Stimulated activated CD8-positive, alpha-beta memory T cell treated with anti-CD3 and anti-CD28 coated beads, Interleukin-12 subunit alpha, Interleukin-12 subunit beta, amount 100 ng/mL, for 24 hours (primary cell): Measurements from ENCODE around the gene FOXP4.

Experiments used
- DNase-seq: peaks from one replicate; pipeline ENCODE4 v3.0.0-alpha.2; 2020; ENCODE audit errors: extremely low read depth

FOXP4 gene

DNA sequence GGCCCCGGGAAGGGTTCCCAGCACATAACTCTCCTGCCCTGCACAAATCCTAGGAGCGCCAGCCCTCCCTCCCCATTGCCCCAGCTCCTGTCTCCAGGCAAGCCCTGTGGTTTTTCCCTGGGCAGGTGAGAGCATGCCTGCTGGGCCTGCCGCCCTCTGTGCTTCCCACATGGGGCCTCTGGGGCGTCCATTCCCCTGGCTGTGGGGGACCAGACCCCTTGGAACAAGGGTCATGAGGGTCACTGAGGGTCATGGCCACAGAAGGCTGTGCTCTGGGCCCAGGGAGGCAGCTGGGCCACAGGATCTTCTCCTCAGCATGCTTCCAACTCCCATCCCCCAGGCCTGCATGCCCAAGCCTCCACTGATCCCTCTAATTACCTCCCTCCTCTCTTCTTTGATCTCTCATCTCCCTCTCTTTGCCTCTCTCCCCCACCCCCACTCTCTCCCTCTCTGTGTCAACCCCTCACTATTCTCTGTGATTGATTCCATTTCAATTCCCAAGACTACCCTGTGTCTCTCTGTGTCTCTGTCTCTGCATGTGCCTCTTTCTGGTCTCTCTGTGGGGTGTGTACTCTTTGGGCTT lies 98.2 kb downstream of the FOXP4 start:
- DNase-seq, result no peak

DNA sequence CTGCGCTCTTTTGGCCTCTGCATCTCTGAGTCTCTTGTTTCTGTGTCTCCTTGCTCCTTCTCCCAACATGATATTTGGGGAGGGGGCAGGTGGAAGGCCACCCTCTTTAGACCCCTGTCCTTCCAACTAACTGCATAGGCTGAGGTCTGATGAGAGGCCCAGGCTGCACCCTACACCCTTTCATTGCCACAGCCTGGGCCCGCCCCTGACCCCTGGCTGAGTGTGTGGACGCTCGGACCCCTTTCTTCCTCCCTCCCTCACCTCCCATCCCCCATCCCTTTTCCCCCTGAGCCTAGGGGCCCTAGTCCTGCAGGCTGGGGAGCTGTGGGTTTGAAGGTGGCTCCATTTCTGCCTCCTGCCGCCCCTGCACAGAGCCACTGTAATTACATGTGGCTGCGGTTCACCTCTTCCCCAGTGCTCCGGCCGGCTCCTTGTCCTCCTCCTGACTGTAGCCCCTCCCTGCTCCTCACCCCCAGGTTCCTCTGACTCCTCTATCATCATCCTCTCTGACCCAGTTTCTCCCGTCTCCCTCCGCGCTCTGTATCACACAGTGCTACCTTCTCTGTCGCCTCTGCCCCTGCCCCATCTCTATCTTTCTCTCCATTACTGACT lies 98.9 kb downstream of the FOXP4 start:
- no peak for DNase-seq

DNA sequence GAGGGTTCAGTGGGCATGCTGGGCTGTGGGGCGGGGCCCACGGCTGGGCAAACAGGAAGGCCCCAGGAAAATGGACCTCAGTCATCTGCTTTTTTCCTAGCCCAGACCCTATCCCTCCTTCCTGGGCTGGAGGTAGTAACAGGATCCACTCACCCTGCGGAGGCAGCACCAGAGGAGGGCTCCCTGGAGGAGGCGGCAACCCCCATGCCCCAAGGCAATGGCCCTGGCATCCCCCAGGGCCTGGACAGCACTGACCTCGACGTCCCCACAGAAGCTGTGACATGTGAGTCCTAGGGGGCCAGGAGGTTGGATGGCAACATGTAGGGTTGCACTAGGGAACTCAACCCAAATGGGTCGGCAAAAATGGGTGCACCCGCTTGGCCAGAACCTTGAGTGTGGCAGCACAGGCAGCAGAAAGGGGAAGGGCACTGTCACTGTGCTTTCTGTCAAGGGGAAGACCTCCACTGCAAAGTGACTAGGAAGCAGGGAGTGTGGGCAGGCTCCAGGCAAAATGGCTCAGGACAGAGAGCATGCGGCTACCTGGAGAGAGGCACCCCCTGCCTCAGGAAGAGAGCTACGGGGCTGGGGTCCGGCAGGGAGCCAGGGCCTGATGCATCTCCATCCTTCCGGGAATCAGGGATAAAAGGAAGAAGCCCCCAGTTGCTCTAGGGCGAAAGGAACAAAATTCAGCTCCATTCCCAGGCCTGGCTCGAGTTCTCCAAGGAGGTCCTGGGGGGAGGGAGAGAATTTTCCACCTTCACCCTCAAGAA lies 100.0 kb downstream of the FOXP4 start:
- DNase-seq, result no peak

DNA sequence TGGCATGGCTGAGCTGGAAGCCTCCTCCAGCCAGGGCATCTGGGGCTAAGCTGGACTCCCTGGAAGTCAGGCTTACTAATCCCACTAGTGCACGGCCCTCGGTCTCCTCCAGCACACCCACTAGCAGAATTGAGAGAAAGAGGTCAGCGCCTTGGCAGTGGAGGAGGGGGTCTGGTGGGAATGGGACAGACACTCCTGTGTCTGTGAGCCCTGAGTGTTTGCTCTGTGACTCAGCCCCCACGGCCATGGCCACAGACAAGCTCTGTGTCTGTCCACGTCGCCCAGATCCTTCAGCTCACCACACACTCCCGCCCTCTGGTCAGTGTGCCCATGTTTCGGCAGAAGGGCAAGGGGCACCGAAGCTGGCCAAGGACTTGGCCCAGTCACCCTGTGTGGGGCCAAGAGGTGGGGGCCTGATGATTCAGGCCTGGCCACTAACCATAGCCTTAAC lies 100.9 kb downstream of the FOXP4 start:
- DNase-seq, result no peak

DNA sequence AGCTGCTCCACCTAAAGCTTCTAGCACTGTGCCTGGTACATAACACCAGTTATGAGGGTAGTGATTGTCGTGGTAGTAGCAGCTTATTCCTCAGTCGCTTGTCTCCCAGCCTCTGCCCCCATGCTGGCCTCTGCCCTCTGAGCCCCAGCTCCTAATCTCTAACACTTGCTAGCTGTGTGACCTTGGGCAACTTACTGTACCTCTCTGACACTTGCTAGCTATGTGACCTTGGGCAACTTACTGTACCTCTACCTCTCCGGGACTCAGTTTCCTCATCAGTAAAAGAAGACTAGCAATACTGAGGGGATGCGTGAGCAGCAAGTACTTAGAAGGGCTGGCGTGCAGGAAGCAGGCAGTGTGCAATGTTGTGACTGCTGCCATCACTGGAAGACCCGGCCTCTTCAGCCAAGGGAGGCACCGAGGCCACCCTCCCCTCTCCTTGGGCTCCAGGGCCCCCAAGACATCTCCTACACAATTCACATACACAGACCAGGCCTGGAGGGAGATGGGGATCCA lies 101.9 kb downstream of the FOXP4 start:
- no peak for DNase-seq

DNA sequence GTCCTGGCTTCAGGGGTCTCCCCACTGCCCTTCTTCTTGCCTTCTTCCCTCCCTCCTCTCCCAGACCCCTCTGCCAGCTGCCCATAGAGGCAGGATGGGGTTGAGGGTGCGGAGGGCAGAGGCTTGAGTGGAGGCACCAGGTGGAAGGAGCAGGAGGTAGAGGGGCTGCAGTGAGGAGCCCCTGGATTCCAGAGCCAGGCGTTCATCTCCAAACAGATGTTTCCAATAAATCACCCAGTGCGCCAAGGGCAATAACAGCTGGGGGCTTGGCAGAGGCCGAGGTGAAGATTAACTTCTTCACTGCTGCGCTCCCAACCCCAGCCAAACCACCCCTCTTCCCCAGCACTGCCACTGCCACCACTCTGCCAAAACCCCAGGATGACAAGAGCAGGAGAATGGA lies 102.7 kb downstream of the FOXP4 start:
- DNase-seq, result no peak

DNA sequence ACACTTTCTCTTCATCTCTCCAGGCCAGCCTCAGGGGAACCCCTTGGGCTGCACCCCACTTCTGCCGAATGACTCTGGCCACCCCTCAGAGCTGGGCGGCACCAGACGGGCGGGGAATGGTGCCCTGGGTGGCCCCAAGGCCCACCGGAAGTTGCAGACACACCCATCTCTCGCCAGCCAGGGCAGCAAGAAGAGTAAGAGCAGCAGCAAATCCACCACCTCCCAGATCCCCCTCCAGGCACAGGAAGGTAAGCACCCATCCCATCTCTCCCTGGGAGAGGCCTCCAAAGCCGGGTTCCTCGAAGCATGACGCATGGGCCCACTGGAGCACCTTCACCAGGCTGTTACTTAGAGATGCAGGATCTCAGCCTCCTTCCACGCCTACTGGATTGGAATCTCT lies 103.4 kb downstream of the FOXP4 start:
- DNase-seq, result no peak

DNA sequence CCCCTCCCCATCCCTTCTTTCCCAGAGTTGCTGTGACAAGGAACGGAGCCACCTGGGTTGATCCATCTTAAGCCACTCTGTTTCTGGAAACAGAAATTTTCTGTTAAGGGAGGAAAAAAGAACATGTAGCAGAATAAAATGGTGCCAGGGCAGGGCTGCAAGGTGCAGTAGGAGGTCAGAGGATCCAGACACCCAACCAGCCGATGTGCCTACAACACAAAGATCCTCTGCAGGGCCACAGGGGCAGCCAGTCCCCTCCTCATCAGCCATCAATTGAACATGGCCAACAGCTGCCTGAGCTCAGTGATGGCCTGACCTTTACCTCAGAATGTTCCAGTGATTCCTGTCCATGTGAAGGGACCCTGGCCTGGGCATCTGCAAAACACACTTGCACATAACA lies 103.9 kb downstream of the FOXP4 start:
- no peak for DNase-seq

DNA sequence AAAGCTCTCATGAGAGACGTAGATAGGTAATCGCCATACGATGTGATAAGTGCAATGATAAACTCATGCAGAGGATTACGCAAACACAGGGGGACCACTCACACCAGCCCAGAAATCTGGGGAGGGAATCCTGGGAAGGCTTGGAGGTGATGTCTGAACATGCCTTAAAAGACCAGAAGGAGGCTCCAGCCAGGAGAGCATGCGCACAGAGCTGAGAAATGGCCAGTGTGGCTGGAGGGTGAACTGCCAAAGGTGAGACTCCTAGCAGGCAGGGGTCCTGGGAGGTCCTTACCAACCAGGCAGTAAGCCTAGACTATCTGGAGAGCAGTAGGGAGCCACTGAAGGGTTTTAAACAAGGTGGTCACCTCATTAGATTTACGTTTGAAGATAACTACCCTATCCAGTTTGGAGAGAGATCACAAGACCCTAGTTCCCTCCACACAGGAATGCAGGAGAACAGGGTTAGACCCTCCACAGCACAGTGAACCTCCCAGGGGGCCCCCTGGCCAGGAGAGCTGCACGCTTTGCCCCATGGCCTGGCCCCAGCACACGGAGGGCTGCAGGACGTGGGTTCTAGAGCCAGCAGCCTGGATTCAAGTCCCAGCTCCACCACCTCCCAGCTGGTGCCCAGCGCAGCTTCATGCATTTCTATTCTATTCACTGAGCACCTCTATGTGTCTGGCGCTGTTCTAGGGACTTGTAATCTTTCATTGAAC lies 105.2 kb downstream of the FOXP4 start:
- no peak for DNase-seq
